NCI-H510A (cell line): Measurements from ENCODE around the gene VSNL1.
A peak's percentile ranks its signal among the peaks of the same experiment; 100 is the strongest.
"Not testable (repeated sequence)": the region's sequence is repeated elsewhere in the genome, so short reads cannot be mapped to it uniquely, and the experiment has no call there.

ENCODE experiments used
- DNase-seq: peaks from one replicate; lab custom pipeline; 2025; lab: John Stamatoyannopoulos, UW

VSNL1 gene

GRCh38 chr2:17542471-17542870 lies 2.0 kb downstream of the VSNL1 start:
- no peak for DNase-seq

DNA sequence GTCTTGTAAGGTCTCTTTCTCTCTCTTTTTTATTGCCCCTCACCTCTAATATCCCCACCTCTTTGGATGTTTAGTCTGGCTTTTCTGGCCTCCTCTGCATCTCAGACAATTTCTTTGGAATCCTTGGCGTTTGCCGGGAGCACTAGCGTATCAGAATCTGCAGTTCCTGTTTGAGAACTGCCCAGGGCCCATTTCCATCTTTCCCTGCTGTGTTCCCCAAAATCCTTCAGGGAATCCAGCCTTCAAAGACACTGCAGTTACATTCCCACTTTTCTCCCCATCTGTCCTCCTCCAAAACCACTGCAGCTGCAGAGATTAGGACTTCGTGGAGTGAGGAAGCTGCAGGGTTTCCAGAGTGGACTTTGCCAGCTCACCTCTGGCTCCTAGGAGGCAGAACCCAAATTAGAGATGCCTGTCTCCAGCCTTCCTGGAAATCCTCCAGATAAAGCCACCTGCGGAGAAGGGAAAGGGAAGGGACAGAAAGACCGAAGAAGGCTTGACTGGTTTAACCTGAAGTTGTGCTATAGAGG lies 2.7 kb downstream of the VSNL1 start:
- DNase-seq = no peak

GRCh38 chr2:17543848-17544247 lies 3.4 kb downstream of the VSNL1 start:
- DNase-seq = no peak

DNA sequence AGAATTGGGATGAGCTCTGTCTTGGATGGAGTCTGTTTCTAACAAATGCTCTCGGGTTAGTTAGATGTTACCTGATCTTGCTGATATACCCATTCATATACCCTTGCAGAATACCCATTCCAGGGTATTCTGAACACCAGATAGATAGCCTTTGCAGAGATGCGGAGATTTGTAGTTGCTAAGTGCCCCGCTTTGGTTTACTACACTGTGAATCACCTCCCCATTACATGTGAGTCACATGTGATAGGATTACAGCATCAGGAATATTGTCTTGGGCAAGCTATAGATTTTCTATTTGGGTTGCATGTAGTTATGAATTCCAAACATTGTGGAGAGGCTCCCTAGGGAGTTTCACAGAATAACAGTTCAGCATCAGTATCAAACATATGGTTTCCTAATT lies 3.8 kb downstream of the VSNL1 start:
- no peak for DNase-seq

DNA sequence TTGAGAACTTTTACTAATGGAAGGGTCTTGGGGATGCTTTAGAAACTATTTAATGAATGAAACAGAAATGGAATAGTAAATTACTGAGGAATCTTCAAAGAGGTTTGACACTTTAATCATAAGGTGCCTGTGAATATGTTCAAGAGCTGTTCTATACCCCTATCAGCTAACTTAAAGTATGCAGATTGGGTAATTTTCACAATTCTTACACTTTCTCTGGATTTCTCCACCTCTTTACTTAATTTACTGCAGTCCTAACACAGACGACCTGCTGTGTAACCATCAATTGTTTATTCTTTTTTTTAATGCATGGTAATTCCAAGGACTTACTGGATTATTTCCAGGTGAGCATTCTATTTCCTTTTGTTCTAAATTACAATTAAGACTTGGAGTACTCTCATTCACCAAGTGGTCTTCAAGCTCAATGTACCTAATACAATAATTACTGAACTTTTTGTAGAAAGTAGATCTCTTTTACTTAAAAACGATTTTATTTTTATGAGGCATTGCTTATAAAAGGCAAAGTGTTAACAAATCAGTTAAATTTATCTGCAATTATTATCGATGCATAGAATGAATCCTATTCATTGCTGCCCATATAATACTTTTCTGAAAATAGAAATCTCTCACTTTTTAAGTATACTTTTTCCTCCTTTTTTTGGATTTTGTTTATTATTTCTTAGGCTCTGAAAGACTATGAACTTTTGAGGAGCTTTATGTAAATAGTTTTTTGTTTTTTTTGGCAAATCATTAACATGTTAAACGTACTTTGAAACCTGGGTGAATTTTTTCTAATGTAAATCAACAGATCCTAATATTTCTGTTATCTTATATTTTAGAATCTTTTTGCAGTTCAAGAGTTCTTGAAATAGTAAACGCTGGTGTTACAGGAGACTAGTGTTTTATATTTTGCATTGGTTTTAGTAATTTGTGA lies 5.5 kb downstream of the VSNL1 start:
- no peak for DNase-seq

GRCh38 chr2:17547237-17547636 lies 6.7 kb downstream of the VSNL1 start:
- DNase-seq = no peak

GRCh38 chr2:17547737-17548136 lies 7.2 kb downstream of the VSNL1 start:
- no peak for DNase-seq

- DNase-seq = no peak
Observed at GRCh38 chr2:17550907-17551306, 10.4 kb downstream of the VSNL1 start.

DNA sequence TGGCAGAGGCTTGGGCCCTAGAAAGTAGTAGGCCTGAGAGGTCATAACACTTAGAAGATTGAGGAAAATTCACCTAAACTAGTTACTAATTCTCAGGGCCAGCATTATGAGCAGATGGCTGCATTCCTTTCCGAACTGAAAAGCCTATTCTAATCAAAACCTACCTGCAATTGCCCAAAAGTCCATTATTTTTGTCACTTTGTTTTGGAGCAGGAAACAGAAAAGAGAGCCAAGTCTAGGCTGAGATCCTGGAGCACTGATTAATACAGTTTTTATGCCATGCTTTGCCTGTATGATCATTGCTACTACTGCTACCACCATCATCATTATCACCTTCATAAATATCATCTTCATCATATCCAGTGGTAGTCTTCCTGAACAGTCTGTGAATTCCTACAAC lies 14.7 kb downstream of the VSNL1 start:
- DNase-seq = no peak

- no peak for DNase-seq
Observed at GRCh38 chr2:17557596-17557995, 17.1 kb downstream of the VSNL1 start.

DNA sequence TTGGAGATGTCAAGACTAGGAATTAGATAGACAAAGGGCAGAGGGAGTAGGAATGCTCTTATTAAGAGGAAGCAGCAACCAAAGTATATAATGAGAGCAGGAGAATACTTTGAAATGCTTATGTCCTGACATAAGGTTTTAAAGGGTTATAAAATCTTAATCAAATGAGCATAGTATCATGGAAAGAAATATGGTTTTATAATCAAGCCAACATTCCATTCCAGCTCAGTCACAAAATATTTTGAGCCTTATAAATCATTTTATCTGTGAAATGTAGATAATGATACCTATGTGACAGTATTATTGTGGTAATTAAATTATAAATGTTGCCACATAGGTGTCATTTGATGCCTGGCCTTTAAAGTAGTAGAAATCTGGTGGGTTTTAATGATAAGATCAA lies 17.6 kb downstream of the VSNL1 start:
- DNase-seq = no peak

DNA sequence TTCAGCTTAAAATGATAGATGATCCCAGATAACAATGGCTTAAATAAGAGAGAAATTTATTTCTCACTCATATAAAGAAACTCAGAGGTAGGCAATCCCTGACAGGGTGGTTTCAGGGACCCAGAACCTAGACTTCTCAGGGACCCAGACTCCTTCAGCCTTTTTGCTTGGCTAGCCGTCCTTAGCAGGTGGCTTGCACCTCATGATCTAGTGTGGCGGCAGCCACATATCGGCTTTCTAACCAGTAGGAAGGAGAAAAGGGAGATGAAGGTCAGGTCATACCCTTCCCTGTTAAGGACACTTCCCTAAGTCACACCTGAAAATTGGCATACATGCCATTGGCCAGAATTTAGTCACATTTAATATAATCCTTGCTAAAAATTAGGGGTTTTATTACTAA lies 18.4 kb downstream of the VSNL1 start:
- DNase-seq = no peak

DNA sequence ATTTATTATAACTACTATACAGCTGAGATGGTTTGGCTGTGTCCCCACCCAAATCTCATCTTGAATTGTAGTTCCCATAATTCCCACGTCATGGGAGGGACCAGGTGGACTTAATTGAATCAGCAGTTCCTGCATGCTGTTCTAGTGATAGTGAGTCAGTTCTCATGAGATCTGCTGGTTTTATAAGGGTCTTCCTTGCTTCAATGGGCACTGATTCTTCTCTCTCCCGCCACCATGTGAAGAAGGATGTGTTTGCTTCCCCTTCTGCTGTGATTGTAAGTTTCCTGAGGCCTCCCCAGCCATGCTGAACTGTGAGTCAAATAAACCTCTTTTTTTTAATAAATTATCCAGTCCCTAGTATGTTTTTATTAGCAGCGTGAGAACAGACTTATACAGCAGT lies 25.2 kb downstream of the VSNL1 start:
- not testable (repeated sequence) for DNase-seq

GRCh38 chr2:17571681-17572080 lies 31.2 kb downstream of the VSNL1 start:
- DNase-seq = no peak

DNA sequence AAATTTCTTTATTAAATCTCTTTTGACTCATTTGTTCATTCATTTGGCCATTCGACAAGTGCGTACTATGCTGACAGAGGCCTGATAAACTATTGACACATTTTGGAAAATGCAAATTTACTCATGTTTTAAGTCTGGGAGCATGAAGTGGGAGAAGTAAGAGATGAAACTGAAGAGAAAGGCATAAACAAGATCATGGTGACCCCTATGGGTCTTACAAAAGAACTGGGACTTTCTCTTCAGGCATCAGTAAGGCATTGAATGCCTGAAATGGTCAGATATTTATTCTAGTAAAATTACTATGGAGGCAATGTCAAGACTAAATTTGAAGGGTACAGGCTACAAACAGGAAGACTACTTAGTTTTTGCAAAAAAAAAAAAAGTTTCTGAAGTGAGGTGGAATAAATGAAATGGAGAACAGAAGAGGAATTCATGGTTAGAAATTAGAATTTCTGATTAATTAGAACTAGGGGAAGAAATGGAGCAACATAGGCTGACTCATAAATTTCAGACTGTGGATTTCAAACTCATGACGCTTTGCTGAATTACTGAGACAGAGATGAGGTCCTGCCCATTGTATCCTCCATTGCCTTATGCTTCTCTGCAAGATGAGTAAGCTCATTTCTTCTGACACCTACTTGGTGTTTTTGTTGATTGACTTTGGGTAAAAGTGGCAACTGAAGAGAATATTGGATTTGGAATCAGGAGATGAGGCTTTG lies 32.7 kb downstream of the VSNL1 start:
- no peak for DNase-seq

- DNase-seq = no peak
Observed at GRCh38 chr2:17573804-17574175, 33.3 kb downstream of the VSNL1 start.

GRCh38 chr2:17574406-17575073 lies 34.0 kb downstream of the VSNL1 start:
- DNase-seq = no peak

DNA sequence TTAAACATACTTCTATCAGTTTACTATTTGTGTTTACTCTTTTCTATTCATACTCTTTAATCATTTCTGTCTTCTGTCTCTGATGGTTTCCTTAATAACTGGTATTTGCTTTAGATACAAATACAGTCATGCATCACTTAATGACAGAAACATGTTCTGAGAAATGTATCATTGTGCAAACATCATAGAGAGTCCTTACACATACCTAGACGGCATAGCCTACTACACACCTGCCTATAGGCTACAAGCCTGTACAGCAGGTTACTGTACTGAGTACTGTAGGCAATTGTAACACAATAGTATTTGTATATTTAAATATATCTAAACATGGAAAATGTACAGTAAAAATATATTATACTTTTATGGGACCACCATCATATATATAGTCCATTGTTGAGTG lies 36.3 kb downstream of the VSNL1 start:
- peak; percentile 41 for DNase-seq

GRCh38 chr2:17578466-17578928 lies 38.0 kb downstream of the VSNL1 start:
- DNase-seq = peak; percentile 62

- no peak for DNase-seq
Observed at GRCh38 chr2:17579605-17580318, 39.3 kb downstream of the VSNL1 start.

DNA sequence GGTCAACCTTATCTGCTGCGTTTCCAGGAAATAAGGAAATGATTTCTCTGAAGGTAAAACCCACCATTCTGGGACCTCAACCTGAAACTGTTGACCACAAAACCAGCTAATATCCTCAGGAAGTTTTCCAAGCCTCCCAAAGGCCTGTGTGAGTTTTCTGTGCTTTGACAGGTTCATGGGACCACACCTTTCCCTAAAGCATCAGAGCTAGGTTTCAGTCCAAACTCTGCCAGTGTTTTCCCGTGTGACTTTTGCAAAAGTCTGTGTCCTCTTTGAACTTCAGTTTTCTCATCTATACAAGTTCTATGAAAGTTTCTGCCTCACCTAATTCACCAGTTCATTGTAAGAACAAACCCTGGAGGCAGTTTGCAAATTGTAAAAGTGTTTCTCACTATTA lies 39.8 kb downstream of the VSNL1 start:
- DNase-seq = no peak

DNA sequence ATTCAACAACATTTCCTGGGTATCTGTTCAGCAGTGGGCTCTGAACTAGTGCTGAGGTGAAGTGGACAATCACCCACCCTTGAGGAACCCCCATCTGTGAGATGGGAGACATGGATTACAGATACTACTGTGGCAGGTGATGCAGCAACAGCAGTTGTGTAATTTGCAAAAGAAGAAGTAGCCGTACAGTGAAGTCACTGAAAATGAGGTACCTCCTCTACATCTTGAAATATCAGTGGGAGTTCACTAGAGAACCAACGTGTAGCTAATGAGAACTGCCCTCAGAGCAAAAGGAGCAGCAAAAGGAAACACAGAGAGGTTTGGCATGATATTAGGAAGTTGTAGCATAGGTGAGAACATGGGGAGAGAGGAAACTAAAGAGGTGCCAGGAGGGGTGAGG lies 41.3 kb downstream of the VSNL1 start:
- DNase-seq = no peak
